ENCODE data around the gene PRKCE. TPM values are rescaled to one million over a fixed set of nuclear protein-coding genes. Genes with fewer than 3 reads are reported as not detected.
A peak's percentile ranks its signal among the peaks of the same experiment; 100 is the strongest.

Gene PRKCE
- polyA plus RNA-seq, 1 donor = 8.7 TPM

GRCh38 chr2:46146866-46147502 lies 495.5 kb downstream of the PRKCE start:
- no peak for DNase-seq

DNA sequence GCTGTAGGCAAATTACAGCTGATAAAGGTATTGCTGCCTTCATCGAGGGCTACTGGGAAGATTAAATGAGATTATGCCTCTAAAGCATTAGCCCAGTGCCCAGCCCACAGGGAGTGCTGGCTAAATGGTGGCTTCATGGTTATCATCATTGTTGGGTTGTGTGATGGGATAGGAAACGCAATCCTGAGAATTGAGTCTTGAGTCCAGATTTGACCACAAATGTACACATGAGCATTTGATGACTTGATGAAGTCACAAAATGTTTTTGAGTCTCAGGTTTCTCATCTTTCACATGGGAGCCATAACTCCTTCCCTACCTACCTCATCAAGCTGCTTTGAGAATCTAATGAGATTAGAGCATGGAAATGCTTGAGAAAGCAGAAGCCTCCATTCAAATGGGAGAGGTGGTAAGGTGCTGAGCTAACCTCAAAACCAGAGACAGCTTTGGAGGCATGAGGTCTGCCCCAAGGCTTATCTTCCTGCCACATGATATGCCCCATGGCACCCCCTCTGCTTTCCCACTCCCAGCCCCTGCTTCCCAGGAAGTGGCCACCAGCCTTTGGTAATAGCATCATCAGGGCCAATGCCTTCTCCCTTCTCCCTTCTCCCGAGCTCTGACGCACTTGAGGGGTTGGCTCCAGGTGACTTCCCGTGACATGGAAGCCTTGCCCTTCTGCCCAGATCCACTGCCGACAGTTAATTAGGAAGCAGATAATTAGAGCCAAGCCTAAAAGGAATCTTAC lies 496.3 kb downstream of the PRKCE start:
- no peak for DNase-seq

DNA sequence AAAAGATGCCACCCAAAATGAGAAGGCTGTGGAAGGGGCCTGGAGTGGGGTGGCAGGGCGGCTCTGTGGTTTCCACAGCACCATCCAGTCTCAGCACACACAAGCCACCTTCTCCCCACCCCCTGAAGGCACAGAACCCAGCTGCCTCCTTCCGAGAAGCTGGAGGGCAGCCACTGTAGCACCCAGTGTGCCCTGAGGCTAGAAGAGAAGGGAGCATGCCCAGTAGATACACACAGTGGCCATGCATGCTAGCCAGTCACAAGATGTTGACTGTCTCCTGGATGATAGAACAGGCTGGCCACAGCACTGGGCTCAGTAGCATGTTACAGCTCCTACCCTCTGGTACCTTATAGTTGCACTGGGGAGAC lies 496.9 kb downstream of the PRKCE start:
- DNase-seq = no peak

GRCh38 chr2:46150445-46150955 lies 499.0 kb downstream of the PRKCE start:
- no peak for DNase-seq

GRCh38 chr2:46151577-46151976 lies 500.1 kb downstream of the PRKCE start:
- no peak for DNase-seq

GRCh38 chr2:46153996-46154753 lies 502.7 kb downstream of the PRKCE start:
- DNase-seq = no peak

GRCh38 chr2:46157072-46157965 lies 505.8 kb downstream of the PRKCE start:
- no peak for DNase-seq

DNA sequence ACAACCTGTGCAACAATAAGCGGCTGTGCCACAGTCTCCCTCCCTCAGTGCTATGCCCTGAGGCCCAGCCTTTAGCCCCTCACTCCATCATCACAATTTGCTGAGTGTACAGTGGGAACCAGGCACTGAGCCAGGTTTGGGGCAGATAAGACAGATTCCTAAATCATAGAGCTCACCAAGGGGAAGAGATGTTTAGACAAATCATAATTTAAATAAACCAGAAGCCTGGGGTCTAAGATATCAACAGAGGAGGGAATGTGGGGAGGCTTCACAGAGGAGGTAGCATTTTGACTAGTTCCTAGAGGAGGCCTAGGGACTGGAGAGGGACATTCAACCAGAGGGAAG lies 506.5 kb downstream of the PRKCE start:
- DNase-seq = no peak

GRCh38 chr2:46158661-46159060 lies 507.2 kb downstream of the PRKCE start:
- no peak for DNase-seq

- DNase-seq = no peak
These were observed 508.9 kb downstream of the PRKCE start for GRCh38 chr2:46160326-46160725.

DNA sequence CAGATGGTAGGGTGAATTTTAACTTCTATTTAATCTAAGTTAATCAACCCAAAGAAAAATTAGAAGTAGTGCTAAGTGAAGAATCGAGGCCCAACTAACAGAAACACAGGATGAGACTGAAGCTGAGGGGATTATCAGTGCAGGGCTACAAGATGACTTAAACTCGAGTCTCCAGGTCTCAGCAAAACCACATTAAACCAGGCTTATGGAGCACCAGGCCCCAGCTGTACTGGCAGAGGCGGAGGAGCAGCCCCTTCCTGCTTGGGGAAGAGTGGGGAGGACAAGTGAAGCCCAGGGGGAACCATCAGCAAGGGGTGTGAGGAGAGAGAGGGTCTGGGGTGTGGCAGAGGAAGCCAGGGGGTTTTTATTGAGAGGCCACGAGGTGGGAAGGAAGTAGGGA lies 509.8 kb downstream of the PRKCE start:
- no peak for DNase-seq

DNA sequence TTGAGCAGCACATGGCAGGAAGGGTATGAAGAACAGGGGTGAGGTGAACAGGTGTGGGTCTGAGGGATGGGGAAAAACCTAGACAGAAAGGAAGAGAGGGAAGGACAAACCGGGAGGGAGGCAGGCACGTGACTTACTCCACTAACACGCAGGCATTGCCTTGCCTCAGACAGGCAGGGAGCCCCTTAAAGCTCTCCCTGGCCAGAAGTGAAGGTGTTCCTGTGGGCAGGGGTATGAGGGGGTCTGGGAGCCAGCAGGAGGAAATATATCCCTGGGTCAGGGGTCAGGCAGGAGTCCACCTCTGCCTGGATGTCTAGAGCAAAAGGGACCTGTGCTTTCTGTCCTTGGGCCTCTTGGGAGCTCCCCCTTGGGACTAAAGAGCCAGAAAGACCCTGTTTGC lies 510.4 kb downstream of the PRKCE start:
- DNase-seq = no peak

GRCh38 chr2:46162329-46163097 lies 511.0 kb downstream of the PRKCE start:
- DNase-seq = no peak

- DNase-seq = no peak
These were observed 511.6 kb downstream of the PRKCE start for GRCh38 chr2:46163098-46163430.

- DNase-seq = no peak
These were observed 512.5 kb downstream of the PRKCE start for GRCh38 chr2:46163804-46164528.

DNA sequence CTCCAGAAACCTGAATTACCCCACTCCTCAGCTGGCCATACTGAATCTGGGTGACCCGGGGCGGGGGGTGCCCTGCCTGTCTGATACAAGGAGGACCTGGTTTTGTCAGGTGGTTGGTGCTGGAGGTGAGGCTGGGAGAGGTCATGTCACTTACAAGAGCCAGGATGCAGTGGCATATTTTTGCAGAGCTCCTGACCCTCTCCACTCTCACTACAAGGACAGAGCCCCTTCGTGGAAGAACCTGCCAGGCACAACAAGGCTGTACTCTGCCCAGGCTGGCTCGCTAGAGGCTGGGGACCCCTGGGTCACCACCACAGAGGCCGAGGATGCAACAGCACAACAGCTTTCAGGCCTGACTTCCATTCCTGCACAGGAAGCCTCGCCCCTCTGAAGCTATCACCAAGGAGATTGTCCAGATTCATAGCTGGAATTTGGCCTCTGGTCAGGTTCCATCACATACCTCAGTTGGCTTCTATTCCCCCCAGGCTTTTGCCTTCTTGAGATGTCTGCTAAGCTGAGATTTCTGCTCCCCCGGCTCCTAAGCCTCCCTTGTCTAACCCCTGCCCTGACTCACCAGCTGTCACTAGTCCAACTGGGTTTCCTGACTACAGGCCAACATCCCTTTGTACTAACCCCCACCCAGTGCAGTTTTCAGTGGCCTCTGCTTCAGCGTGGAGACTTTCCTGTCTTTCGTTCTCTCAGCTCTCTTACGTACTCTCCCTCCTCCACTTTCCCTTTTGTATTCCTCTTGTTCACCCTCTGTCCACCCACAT lies 513.2 kb downstream of the PRKCE start:
- DNase-seq = peak; percentile 39

- DNase-seq = no peak
These were observed 514.4 kb downstream of the PRKCE start for GRCh38 chr2:46165916-46166315.

GRCh38 chr2:46167406-46167805 lies 515.9 kb downstream of the PRKCE start:
- no peak for DNase-seq

- no peak for DNase-seq
These were observed 516.4 kb downstream of the PRKCE start for GRCh38 chr2:46167924-46168323.

DNA sequence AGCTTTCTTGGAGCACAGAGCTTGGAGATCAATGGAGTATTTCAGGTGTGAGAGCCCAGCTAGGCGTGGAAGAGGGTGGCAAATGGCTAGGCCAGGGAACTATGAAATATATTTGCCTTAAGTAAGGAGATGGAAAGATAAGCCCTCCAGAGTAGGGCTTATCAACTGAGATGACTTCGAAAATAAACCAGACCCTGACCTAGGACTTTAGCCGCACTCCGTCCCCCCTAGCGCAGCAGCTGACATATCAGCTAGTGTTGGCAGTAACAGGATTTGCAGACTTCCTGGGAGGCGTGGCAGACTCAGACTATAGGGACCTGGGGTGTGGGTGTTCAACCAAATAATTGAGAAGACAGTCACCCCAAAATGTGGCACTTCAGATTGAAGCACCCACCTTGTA lies 518.0 kb downstream of the PRKCE start:
- DNase-seq = no peak
